AG09309 (cell line): Measurements from ENCODE around the gene PCDH1.
"Not testable (repeated sequence)": the region's sequence is repeated elsewhere in the genome, so short reads cannot be mapped to it uniquely, and the experiment has no call there.

Source experiments
- DNase-seq: peaks from one replicate; pipeline ENCODE4 v3.0.0-alpha.2; 2010; ENCODE audit warnings: low read depth
- H3K4me3 ChIP-seq: 2 replicates; pipeline ENCODE4 v1.5.1; 2011; ENCODE audit warnings: mild to moderate bottlenecking, low read depth, low read length, moderate library complexity; ENCODE audit not compliant: control insufficient read depth
- CTCF ChIP-seq: IDR thresholded peaks from 2 replicates; pipeline ENCODE4 v1.5.1; 2011; ENCODE audit warnings: mild to moderate bottlenecking, low read depth, low read length, inconsistent platforms; ENCODE audit not compliant: insufficient read depth, control insufficient read depth; ENCODE audit errors: missing control alignments

Gene PCDH1

GRCh38 chr5:141902015-141902814 is 24.0 kb upstream of the PCDH1 start:
- no peak for TF ChIP-seq CTCF
- no peak for DNase-seq
- no peak overlapping the region for H3K4me3 ChIP-seq

- no peak overlapping the region for H3K4me3 ChIP-seq
- TF ChIP-seq CTCF, result no peak
- DNase-seq, result no peak
Measured at GRCh38 chr5:141898448-141899049, 20.3 kb upstream of the PCDH1 start.

- TF ChIP-seq CTCF, result no peak
- DNase-seq, result no peak
Measured at GRCh38 chr5:141897425-141897824, 19.2 kb upstream of the PCDH1 start.

GRCh38 chr5:141890429-141890828 is 12.2 kb upstream of the PCDH1 start:
- DNase-seq, H3K4me3 ChIP-seq: not testable (repeated sequence)

More at GRCh38 chr5:141897425-141897824, 19.2 kb upstream of the PCDH1 start:
- no peak overlapping the region for H3K4me3 ChIP-seq

- no peak overlapping the region for H3K4me3 ChIP-seq
- no peak for DNase-seq
- peak; percentile 55 for TF ChIP-seq CTCF
Measured at GRCh38 chr5:141889282-141889871, 11.2 kb upstream of the PCDH1 start.

GRCh38 chr5:141883892-141884318 is 5.7 kb upstream of the PCDH1 start:
- no peak for TF ChIP-seq CTCF
- H3K4me3 ChIP-seq, result no peak overlapping the region
- DNase-seq, result no peak
